OCI-M2 (cell line): ENCODE results near the gene KDM2B.
"Not testable (repeated sequence)": the region's sequence is repeated elsewhere in the genome, so short reads cannot be mapped to it uniquely, and the experiment has no call there.

Experiments used
- DNase-seq: peaks from one replicate; lab custom pipeline; 2025; ENCODE audit not compliant: unreplicated experiment; lab: John Stamatoyannopoulos, UW

The KDM2B gene

DNA sequence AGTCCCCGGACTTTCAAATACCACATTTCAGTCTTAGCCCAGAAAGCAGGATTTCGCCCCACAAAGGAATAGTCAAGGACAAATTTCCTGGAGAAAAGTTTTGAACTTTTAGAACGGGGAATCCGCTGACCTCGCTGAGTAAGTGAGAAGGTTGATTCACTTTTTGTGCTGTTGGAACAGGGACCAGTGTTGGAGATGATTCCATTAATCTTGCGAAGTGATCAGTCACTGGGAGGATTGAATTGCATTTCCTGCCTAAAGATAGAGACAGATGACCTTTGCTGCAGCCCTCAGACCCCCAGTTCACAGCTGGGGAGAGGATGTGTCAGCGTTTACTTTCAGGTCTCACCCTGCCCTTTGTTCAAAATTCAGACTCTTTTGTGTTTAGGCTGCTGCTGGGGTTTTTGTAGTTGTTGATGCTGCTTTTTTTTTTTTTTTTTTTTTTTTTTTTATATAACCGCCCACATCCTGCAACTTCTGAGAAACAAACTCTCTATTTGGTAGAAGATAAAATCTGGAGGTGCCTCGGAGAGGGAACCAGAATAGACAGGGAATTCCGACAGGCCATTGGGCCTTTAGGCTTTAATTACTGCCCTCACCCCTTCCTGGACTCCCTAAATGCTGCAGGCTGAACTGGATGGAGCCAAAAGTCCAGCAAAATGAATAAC is 9.8 kb upstream of the KDM2B start:
- no peak for DNase-seq

DNA sequence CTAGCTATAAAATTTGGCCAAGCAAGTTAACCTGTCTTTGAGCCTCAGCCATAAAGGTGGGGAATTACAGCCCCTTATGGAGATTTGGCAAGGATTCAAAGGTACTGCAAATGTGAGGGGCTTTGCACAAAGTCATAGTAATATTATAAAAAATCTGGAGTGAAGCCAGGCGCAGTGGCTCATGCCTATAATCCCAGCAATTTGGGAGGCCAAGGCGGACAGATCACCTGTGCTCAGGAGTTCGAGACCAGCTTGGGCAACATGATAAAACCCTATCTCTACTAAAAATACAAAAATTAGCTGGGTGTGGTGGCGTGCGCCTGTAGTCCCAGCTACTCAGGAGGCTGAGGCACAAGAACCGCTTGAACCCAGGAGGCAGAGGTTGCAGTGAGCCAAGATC is 4.1 kb upstream of the KDM2B start:
- not testable (repeated sequence) for DNase-seq

DNA sequence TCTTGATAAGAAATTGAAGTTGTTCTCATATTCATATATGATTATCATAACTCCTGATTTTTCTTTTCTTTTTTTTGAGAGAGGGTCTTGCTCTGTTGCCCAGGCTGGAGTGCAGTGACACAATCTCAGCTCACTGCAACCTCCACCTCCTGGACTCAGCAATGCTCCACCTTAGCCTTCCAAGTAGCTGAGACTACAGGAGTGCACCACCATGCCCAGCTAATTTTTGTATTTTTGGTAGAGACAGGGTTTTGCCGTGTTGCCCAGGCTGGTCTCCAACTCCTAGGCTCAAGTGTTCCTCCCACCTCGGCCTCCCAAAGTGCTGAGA is 2.5 kb upstream of the KDM2B start:
- not testable (repeated sequence) for DNase-seq

DNA sequence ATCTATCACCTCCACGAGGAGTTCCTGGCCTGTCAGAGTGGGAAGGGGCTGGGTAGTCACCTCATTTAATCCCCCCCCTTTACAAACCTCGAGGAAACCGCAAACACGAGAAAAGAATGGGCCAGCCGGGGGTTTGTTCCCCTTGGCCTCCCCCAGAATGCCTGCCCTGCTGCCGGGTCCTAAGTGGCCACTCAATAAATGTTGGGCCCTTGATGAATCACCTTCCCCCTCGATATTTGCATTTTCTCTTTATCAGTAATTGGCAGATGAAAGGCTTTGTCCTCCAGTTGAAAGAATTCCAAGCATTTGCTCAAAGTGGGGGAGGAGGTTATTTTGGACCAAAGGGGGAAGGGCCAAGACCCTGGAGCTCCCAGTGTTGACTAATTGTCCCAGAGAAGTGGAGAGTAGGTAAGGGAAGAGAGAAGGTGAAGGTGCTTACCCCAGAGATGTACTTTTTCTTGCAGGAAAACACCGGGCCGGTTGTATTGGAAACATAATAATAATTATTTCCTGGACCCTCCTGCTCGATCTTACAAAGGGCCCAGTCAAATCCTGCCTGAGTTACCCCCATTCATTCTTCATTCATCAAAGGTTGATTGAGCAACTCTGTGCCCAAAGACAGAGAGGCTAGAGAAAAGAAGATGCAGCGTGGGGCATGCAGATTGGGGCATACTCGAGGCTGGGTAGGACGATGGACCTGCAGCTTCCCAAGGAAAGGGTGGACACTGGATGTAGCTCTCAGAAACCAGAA is 1.9 kb upstream of the KDM2B start:
- DNase-seq, result no peak

DNA sequence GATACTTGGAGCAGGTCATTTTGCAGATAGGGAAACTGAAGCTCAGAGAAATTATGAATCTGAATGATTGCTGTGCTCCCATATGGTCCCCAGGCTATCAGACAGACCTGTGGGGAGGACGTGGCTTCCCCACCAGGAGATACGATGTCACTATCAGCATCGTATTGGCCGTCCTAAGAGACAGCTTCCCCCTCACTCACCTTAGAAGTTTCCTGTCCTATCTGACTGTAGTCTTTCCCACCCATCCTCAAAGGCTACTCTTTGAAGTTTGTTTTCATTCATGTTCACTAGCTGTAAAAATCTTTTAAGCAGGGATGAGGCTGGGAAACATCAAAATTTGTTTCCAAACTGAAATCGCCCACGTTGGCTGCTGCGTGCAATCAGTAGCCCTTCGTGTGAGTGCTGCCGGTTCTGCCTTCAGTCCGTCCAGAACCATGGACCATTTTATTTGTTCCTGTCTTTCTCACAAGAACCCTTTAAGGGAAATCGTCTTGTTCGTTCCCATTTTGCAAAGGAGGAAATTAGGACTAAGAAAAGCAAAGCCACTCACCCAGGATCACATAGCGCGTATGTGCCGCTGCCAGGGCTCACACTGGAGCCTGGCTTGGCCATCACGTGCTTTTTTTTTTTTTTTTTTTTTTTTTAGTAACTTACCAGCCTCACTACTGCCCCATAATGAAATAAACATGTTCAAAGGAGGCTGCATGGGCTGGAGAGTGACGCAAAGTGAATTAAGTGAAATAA is 1.0 kb upstream of the KDM2B start:
- no peak for DNase-seq

DNA sequence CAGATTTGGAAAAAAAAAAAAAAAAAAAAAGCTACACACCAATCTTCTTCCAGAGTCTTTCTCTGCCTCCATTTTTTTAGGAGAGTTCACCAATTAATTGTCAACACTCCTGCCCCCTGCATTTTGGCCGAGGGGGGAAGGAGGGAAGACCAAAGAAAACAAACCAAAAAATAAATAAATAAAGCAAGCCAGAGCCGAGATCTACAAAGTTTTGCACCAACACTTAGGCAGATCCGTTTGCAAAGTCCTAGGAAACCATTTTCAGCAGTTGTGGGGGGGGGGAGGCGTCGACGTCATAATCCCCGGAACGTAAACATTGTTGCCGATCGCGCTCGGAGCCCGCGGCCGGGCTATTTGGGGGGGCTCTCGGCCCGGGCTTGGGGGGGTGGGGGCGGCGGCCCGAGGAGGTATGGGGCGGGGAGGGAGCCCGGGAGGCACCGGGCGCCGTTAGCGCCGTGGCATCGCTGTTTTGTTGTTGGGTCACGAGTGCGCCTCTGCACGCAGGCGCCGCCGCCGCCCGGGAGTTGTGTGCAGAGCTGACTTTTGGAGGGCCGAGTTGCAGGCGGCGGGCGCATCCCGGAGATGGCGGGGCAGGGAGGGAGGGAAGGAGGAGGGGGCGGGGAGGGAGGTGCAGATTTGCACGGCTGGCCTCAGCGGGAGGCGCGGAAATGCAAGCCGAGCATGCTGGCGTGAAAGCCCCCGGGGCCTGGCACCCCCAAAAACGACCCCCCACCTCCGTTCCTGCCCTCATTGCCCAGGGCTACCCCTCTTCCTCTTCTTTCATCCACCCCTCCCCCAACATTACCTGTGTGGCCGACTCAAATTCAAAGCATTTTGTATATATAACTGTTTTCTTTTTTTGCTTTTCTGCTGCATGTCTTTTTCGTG is 598 bp downstream of the KDM2B start:
- DNase-seq, result no peak

- DNase-seq, result no peak
These were observed 1.5 kb downstream of the KDM2B start for GRCh38 chr12:121579190-121579791.

GRCh38 chr12:121578230-121579189 is 2.3 kb downstream of the KDM2B start:
- no peak for DNase-seq

GRCh38 chr12:121577443-121578180 is 3.2 kb downstream of the KDM2B start:
- DNase-seq, result no peak

- DNase-seq, result no peak
These were observed 3.9 kb downstream of the KDM2B start for GRCh38 chr12:121576851-121577391.

GRCh38 chr12:121575952-121576625 is 4.7 kb downstream of the KDM2B start:
- DNase-seq, result no peak

DNA sequence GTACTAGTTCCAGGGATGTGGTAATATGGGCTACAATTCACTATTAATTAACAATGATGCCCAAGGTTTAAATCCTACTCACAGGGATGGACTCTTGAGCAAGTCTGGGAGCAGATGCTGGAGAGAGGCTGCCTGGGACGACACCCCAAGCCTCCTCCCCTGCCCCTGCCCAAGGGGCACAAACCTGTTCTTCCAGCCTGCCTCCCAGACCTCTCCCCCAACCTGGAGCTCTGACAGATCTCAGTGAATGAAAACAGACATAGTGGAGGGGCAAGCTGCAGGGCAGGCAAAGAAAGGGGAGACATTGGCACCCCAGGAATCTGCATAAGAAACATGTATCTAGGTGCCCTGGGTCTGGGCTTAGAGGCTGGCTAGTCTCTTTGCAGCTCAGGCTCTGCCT is 5.8 kb downstream of the KDM2B start:
- DNase-seq, result no peak

GRCh38 chr12:121574025-121574424 is 6.8 kb downstream of the KDM2B start:
- DNase-seq, result no peak

DNA sequence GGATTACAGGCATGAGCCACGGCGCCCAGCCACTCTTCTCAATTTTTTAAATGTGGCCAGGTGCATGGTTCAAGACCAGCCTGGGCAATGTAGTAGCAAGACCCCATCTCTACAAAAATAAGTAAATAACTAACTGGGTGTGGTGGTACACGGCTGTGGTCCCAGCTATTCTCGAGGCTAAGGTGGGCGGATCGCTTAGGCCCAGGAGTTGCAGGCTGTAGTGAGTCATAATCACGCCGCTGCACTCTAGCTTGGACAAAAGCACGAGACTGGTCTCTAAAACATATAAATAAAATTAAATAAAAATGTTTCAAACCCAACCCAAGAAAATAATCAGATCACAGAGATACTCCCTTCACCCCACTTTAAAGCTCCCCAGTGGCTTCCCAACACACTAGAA is 8.9 kb downstream of the KDM2B start:
- no peak for DNase-seq

DNA sequence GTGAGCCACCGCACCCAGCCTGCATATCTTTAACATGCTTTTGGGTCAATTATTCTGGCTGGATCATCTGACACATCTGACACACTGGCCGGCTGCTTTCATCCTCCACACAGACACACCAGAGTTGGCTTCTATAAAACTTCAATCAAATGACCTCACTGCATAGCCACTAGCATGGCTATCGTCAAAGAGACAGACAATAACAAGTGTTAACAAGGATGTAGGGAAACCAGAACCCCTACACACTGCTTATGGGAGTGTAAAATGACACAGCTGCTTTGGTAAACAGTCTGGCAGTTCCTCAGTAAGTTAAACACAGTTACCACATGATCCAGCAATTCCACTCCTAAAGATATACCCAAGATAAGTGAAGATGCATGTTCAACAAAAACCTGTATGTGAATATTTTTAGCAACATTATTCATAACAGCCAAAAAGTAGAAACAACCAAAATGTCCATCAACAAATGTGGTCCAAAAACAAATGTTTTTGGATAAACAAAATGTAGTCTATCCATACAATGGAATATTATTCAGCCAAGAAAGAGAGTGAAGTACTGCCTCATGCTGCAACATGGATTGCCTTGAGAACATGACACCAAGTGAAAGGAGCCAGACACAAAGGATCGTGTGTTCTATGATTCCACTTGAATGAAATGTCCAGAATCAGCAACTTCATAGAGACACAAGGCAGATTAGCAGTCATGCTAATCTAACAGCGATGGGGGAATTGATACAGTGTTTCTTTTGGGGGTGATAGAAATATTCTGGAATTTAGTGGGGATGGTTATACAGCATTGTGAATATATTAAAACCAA is 10.1 kb downstream of the KDM2B start:
- DNase-seq, result no peak

GRCh38 chr12:121568971-121569751 is 11.7 kb downstream of the KDM2B start:
- DNase-seq, result no peak

- DNase-seq, result no peak
These were observed 12.3 kb downstream of the KDM2B start for GRCh38 chr12:121568518-121568917.
